ENCODE data around the gene CLDN9. TPM values are rescaled to one million over a fixed set of nuclear protein-coding genes. Genes with fewer than 3 reads are reported as not detected.
A peak's percentile ranks its signal among the peaks of the same experiment; 100 is the strongest.

The CLDN9 gene
- total and polyA plus RNA-seq, 4 donors = 0.05 to 0.32 (median 0.25) TPM

GRCh38 chr16:2968738-2969544 lies 43.8 kb upstream of the CLDN9 start, which contains the start of gene PAQR4:
Gene PAQR4, plus strand, starts transcription at chr16:2969348. Its CDS starts 327 bp downstream, at chr16:2969675.
- peaks cover 3 to 40% (median 30%) of the 10 kb centered on the region in 4 donors for H3K4me1 ChIP-seq (ENCODE audit: control insufficient read depth in 4 of 4, insufficient read depth in 4 of 4, low read length in 3 of 4)
- TF ChIP-seq HNF4A (conservative IDR thresholded peaks at IDR 0.05) (peak; percentile 61 to 78), REST (IDR thresholded peaks at IDR 0.05) (peak; percentile 99), FOXA1 (IDR thresholded peaks at IDR 0.05) (no peak), RXRA (IDR thresholded peaks at IDR 0.05) (no peak), FOXA2 (IDR thresholded peaks at IDR 0.05) (no peak), SP1 (IDR thresholded peaks at IDR 0.05) (peak; percentile 39), EGR1 (IDR thresholded peaks at IDR 0.05; ENCODE audit: low read depth in 2 of 2) (peak; percentile 82 to 95), CTCF (IDR thresholded peaks at IDR 0.05; ENCODE audit: low read depth, low read length, missing input control) (no peak), GABPA (IDR thresholded peaks at IDR 0.05 in 1 of 2, conservative IDR thresholded peaks at IDR 0.05 in 1 of 2) (peak in 1 of 2 donors; percentile 80), YY1 (IDR thresholded peaks at IDR 0.05) (no peak)

GRCh38 chr16:2969545-2970521 lies 42.9 kb upstream of the CLDN9 start:
- no peak overlapping the region for H3K27ac ChIP-seq (ENCODE audit: low read depth in 1 of 2, low read length in 2 of 2)
- H3K36me3 ChIP-seq (ENCODE audit: control insufficient read depth in 4 of 4, insufficient read depth in 3 of 4, low read depth in 1 of 4, low read length in 3 of 4) = no peaks in the 10 kb centered on the region
- TF ChIP-seq CTCF (IDR thresholded peaks at IDR 0.05; ENCODE audit: low read depth, low read length, missing input control) (peak; percentile 12), JUND (IDR thresholded peaks at IDR 0.05) (no peak)
- H3K9me3 ChIP-seq (ENCODE audit: control insufficient read depth in 4 of 4, low read length in 3 of 4) = no peaks in the 10 kb centered on the region
- H3K4me1 ChIP-seq (ENCODE audit: control insufficient read depth in 4 of 4, insufficient read depth in 4 of 4, low read length in 3 of 4) = peaks cover 3 to 31% (median 21%) of the 10 kb centered on the region in 4 donors
- H3K9ac ChIP-seq (ENCODE audit: low read depth in 1 of 2, low read length in 2 of 2) = no peak overlapping the region
- peak overlapping the region; percentile 32 to 76 (median 52) for H3K4me3 ChIP-seq (ENCODE audit: low read depth in 1 of 3, low read length in 3 of 3)
- H3K27me3 ChIP-seq (ENCODE audit: control insufficient read depth in 4 of 4, insufficient read depth in 4 of 4, low read length in 3 of 4) = peaks cover 0 to 6% (median 2%) of the 10 kb centered on the region in 4 donors
- peak; percentile 71 for DNase-seq (ENCODE audit: low spot score)
- WGBS = 6% methylated on average over 83 of the region's 83 CpGs

More at GRCh38 chr16:2968738-2969544, 43.8 kb upstream of the CLDN9 start, which contains the start of gene PAQR4:
- peak within 1 kb of the TSS in 1 of 2 donors; percentile 41 for H3K27ac ChIP-seq (ENCODE audit: low read depth in 1 of 2, low read length in 2 of 2)
- peaks cover 0 to 6% (median 4%) of the 10 kb centered on the region in 4 donors for H3K27me3 ChIP-seq (ENCODE audit: control insufficient read depth in 4 of 4, insufficient read depth in 4 of 4, low read length in 3 of 4)
- H3K9me3 ChIP-seq (ENCODE audit: control insufficient read depth in 4 of 4, low read length in 3 of 4) = no peaks in the 10 kb centered on the region
- no peaks in the 10 kb centered on the region for H3K36me3 ChIP-seq (ENCODE audit: control insufficient read depth in 4 of 4, insufficient read depth in 3 of 4, low read depth in 1 of 4, low read length in 3 of 4)
- DNase-seq (ENCODE audit: low spot score) = peak; percentile 87
- peak within 1 kb of the TSS; percentile 32 to 76 (median 52) for H3K4me3 ChIP-seq (ENCODE audit: low read depth in 1 of 3, low read length in 3 of 3)
- H3K9ac ChIP-seq (ENCODE audit: low read depth in 1 of 2, low read length in 2 of 2) = no peak within 1 kb of the TSS
- 1% methylated on average over 98 of the region's 98 CpGs for WGBS

Data from liver (tissue), 9 donors.